Measurements from ENCODE around the gene RNF217.

Gene RNF217

DNA sequence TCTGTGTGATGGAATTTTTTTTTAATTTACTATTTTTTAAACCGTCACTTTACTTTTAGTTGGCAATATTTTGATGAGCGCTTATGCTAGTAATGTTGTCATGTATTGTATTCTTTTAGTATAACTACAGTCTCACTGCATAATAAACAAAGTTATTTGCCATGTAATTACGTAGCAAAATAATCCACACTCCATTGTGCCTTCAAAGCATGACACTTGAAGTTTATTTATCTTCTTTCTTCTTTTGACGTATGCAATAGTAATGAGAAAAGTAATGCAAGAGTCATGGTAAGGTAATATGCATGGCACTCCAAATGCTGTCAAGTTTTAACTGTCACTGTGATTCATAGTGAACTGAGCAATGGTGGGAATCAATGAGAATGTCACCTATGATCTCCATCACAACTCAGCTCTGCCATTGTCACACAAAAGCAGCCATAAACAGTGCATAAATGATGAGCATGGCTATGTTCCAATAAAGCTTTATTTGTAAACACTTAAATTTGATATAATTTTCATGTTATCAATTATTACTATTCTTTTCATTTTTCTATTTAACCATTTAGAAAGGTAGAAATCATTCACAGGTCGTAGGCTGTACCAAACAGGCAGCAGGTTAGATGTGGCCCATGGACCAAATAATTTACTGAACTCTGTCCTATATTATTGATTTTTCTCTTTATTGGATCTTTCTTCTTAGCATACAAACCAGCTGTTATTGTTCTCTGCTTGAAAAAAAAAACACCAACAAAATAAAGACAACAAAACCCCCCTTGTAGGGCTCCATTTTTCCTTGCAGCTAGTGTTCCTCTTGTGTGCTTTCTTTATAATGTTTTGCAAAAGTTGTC lies 27.1 kb downstream of the RNF217 start:
- DNase-seq (ENCODE audit: low spot score): no peak

DNA sequence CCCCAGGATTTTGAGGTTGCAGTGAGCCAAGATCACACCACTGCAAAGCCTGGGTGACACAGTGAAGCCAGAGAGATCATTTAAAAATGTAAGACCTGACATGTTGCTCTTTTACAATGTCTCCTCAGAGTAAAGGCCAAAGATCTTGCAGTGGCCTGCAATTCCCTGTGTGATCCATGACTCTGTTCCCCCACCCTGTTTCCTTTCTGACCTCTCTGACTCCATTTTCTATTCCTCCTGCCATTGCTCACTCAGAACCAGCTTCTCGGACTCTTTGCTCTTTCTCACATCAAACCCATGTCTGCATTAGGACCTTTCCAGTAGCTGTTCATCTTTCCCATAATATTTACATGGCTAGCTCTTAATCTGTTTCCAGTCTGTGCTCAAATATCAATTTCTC lies 28.8 kb downstream of the RNF217 start:
- DNase-seq (ENCODE audit: low spot score): no peak

DNA sequence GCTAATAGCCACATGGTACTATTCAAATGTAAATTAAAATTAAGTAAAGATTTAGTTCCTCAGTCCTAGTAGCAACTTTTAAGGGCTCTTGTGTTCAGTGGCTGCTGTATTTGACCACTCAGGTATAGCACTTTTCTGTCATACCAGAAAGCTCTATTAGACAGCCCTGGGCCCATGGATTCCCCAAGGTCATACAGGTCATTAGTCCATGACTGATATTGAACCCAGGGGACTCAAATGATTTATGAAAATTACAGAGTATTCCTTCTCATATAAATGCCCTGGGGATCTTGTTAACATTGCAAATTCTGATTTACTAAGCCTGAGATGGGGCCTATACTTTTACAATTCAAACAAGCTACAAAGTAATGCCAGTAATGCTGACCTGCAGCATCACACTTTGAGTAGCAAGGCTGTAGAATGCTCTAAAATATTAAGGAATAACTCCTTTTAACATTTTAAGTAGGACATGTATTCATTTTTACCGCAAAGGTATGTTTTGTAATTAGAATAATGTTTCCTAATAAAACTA lies 29.6 kb downstream of the RNF217 start:
- DNase-seq (ENCODE audit: low spot score): no peak

DNA sequence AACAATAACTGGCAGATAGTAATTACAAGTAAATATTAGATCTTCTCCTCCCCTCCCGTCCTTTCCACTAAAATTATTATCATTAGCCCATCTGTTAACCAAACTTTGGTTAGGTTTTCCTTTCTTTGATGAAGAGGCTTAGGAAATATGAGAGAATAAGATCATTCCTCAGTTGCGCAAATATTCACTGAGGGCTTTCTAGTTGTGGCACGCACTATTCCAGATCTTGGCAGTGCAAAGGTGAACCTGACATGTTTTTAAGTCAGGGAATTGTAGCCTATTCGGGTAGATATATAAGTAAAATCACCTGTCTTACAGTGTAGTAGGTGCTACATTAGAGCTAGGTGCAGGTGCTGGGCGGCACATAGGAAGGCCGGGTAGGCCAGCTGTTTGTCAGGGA lies 31.1 kb downstream of the RNF217 start:
- no peak for DNase-seq (ENCODE audit: low spot score)

DNA sequence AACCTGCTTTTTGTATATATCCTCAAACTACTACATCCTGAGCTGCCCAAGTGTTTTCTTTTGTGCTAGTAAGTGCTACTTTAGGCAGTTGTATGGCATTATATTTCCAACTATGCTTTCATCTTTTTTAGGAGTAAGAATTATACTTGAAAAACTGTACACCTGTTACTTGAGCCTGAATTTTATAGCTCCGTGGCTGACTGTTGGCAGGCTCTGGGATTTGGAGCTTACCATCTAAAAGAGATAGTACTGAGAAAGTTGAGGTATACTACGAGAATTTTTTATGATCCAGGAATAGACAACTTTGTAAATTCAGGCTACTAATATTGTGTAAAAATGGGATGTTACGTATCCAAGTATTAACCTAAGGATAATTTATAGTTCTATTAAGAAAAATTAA lies 32.4 kb downstream of the RNF217 start:
- no peak for DNase-seq (ENCODE audit: low spot score)

DNA sequence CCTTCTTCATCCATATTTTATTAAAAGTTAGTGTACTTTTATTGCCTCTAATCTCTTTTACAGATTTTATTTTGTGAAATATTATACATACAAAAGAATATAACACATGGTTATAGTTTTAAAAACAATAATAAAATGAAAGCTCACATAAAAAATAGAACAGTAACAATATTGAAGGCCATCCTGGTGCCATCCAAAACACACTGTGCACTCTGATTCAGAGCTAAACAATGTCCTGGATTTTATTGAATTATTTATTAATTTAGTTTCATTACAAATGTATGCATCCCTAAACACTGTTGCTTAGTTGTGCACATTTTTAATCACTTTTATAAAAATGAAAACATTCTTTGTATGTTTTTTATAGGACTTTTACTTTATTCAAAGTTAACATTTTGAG lies 32.9 kb downstream of the RNF217 start:
- DNase-seq (ENCODE audit: low spot score): peak; percentile 13

DNA sequence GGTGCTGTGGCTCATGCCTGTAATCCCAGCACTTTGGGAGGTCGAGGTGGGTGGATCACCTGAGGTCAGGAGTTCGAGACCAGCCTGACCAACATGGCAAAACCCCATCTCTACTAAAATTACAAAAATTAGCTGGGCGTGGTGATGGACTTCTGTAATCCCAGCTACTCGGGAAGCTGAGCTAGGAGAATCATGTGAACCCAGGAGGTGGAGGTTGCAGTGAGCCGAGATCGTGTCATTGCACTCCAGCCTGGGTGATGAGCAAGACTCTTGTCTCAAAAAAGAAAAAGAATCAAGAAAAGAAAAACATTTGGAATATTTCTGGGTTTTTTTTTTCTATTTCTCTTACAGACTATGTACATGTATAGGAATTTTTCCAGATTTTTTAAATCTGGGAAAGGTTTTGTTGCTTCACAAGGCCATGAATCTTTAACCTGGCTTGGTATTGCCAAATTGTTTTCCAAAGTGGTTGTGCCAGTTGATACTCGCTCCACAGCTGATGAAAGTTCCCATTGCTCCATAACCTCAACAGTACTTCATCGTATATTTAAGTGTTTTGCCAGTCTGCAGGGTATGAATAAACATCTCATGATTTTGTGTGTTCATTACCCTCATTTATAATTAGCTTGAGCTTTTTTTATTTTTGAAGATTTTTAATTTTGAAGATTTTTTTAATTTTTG lies 33.5 kb downstream of the RNF217 start:
- DNase-seq (ENCODE audit: low spot score): no peak

DNA sequence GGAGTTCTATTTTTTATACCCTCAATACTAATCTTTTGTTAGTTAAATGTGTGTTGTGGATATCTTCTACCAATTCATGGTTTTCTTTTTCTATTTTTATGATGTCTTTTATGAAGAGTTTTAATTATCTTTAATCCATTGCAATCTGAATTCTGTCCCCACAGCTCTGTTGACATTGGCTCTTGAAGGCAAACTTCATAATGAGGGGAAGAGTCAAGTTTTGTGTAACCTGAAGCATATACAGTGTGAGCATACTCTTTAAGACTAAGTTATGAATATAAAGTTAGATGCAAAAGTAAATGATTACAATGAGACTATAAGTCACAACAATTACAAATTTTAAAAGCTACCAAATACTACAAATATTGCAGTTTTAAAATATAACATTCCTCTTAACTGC lies 34.2 kb downstream of the RNF217 start:
- DNase-seq (ENCODE audit: low spot score): no peak

DNA sequence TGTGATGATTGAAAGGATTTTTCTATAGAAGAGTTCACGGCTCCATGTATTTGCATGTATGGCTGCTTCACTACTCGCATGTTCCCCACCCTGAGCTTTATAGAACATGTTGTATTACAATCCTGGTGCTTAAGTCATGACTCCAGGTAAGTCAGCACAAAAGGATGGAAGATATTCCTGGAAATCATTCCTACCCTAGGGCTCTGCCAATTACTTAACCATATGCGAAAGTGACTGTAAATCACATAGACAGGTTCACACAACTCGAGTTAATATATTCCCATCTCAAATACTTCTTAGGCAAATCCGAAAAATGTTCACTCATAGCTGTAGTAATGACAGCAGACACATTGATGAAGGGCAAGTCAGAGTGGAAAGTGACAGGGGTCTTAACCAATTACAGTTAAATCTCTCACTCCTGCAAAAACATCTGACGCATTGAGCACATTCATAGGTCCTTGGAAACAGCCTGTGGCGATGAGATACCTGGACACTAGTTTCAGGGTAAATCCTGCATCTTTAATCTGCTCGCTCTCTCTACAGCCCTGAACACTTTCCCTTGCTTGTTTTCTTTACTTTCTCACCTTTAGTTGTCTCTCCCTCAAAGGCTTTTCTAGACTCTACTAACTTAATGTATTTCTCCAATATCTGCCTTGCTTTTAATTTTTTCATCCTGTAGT lies 35.1 kb downstream of the RNF217 start:
- no peak for DNase-seq (ENCODE audit: low spot score)

DNA sequence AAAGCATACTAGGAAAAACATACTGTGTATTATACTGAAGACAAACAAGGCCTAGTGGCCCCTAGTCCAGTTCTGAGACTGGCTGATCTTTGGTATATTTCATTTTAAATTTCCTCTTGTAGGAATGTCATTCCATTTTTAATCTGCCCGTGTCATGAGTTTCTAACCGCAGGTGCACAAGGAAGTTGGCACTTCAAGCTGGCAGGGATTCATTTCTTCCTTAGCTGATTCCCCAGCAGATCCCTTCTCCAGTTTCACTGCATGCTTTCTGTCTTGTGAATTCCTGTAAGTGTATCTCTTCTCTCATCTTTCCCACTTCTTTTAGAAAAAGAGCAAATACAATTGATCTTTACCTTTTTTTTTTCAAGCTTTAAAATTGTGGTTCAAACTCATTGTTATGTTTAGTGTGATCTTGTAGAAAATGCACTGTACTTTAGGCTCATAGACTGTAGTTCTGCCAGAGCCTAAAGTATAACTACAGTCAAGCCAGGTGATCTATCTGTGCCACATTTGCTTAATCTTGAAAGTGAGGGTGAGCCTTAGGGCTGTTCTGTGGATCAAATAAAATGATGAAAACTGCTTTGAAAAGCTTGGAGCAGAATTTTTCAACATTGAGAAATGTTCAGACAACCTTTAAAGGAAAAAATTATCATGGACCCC lies 37.0 kb downstream of the RNF217 start:
- no peak for DNase-seq (ENCODE audit: low spot score)

DNA sequence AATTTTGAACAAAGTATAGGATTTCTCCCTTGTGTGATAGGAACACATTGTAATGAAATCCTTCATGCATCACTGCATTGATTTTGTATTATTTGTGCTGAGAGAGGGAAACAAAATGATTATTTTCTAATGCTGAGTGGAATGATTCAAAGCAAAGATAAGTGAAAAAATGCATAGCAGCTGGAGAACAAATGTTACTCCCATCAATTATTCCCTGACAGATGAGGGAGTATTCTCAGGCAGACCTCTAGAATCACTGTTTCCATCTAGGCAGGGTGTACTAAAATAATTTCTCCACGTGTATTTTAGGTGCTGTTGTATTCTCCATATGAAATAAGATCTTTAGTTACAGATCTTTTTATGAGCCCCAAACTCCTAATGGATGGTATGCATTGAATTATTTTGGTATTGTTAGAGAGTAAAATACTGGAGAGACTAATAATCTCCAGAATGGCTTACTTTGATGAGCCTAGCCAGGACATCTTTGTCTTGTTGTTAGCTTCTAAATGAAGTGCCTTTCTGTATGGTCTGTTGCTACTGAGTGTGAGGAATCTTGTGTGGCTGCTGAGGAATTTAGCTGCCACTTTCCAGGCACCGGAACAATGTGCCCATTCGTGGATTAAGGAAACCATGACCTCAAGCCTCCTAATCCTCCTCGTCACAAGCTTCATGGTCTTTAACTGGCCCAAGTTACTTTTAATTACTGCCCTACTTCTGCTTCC lies 39.6 kb downstream of the RNF217 start:
- peak; percentile 65 for DNase-seq (ENCODE audit: low spot score)

DNA sequence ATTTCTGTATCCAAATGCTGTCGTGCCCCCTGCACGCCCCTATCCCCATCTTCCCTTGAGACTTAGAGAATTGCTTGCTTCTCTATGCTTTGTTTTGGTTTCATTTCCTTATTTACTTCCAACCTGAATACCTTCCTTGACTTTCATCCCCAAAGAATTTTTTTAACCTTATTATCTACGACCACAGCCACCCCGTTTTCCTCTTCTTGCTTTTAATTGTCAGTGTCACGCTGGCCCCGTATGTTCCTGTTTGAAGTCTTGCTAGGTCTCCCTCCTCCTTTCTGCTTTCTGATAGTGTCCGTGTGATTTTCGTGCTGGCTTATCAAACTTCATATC lies 40.1 kb downstream of the RNF217 start:
- DNase-seq (ENCODE audit: low spot score): no peak

DNA sequence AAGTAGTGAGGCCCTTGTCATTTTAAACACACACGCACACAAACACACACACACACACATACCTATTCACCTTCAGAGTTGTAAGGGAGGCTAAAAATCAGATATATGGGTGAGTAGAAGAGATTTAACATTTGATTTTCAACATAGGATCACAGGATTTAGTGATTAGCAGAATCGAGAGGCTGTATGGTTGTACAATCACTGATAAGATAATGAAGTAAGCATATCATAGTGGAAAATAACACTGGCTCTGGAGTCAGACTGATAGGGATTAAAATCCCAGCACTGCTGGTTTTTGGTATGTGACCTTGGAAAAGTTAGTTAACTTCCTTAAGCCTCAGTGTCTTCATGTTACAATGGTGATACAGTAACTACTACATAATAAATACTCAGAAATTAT lies 40.8 kb downstream of the RNF217 start:
- DNase-seq (ENCODE audit: low spot score): no peak

DNA sequence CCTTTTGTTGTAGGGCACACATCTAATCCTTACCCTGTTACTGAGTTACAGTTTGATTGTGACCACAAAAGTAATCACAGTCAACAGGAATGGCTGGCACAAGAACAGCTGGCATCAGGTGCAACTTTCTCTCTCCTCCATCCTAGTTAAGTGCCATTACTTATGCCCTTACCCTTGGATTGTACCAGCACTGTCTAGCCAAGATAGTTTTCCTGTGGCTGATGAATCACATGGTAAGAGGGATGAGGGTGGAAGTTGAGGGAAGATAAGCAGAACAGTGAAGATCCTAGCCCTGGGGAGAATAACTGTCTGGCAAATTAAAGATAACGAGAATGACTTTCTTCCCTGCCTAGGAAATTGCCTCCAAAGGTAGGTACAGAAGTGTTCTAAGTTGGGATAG lies 42.0 kb downstream of the RNF217 start:
- DNase-seq (ENCODE audit: low spot score): no peak

DNA sequence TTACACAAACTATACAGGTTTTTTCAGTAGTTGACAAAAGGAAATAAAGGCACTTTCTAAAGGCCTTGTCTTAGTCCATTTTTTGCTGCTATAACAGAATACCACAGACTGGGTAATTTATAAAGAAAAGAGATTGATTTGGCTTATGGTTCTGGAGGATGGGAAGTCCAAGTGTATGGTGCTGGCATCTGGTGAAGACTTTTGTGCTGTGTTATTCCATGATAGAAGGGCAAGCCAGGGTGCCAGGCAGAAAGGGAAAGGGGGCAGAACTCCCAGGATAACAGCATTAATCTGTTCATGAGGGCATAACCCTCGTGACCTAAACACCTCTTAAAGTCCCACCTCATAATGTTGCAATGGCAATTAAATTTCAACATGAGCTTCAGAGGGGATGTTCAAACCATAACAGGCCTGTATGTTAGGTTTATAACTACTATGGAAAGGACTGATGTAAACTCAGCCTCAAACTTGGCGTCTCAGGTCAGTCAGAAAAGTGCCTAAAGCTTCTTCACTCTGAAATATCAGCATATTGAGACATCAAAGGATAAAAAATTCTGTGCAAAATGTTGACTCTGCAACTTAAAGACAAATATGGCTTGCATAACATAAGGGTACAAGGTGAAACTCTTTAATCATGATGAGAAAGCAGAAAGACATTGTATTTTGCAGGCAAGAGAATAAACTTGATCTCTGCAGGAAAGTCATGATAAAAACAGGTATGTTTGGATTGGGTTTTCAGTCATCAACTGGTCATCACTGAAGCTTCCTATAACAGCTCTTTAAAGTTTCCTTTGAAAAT lies 42.8 kb downstream of the RNF217 start:
- no peak for DNase-seq (ENCODE audit: low spot score)

DNA sequence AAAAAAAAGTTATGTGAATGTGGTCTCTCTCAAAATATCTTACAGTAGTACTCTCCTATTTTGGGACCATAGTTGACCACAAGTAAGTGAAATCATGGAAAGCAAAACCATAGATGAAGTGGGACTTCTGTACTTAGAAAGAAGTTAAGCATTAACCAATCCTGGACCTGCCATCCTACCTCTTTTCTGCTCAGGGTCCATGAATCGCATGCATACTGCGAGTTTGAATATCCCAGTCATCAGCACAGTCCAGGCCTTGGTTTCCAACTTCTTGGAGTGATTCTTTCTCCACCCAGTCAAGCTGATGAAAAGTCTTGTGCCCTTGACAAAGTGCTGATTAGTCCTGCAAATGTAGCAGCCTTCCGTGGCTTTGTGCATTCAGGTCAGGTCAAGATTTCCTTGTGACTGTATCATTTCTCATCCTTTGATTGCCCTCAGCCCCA lies 46.0 kb downstream of the RNF217 start:
- DNase-seq (ENCODE audit: low spot score): no peak

DNA sequence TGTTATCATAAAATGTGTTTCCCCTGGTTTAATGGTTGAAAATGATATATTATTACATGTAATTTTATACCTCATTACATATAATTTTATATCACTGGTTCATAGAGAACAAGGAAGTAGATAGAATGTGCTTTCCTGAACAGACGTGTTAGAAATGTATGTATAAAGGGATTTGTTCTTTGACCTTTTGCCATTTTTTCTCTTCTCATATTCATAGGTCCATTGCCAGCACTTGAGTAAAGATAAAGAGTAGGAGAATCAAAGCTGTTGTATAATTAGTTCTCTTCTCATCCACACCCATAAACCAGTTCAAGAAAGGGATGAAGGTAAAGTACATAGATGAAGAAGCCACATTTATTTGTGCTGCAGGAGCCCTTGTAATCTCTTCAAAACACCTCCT lies 46.7 kb downstream of the RNF217 start:
- no peak for DNase-seq (ENCODE audit: low spot score)

DNA sequence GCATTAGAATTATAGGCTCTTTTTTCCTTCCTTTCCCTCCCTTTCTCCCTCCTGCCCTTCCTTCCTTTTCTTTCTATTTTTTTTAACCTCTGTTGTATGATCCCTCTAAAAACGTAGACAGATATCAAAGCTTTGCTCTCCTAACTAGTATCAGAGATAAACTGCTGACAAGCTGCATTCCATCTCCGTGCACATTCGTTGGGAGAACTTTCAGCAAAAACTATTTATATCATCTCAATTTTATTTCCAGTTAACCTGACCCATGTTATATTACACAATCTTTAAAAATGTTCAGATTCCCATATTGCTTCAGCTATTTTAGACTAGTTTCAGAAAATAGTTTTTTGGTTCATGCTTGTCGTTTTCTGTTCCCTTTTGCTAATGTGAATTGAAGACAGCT lies 47.3 kb downstream of the RNF217 start:
- DNase-seq (ENCODE audit: low spot score): peak; percentile 16

DNA sequence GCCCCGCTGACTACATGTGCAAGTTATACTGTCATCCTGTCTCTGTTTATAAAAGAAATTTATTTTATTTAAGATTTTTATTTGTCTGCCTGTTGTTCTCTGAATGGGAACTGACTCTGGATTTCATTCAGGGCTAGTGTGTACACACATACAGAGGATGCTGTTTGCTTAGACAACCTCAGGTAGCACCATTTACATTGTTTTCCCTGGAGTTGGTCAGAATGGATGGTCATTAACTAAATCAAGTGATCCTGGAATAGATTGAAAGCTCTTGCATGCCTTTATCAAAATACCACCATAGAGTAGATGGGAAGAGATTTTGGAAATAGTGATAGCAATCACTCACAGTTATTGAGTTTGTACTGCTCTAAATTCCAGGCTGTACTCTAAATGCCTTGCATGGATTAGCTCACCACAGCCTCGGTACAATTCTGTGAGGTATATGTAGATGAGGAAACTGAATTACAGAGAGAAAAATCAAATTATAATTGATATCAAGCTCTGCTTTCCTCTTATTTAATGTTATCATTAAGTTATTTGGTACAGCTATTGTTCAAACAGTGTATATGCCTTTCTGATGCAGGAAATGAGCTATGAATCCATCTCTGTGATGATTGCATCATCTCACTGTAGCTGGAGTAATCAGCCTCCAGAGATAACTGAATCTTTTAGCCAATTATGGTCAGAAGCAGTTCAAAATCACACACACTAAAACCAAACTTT lies 51.9 kb downstream of the RNF217 start:
- peak; percentile 31 for DNase-seq (ENCODE audit: low spot score)

DNA sequence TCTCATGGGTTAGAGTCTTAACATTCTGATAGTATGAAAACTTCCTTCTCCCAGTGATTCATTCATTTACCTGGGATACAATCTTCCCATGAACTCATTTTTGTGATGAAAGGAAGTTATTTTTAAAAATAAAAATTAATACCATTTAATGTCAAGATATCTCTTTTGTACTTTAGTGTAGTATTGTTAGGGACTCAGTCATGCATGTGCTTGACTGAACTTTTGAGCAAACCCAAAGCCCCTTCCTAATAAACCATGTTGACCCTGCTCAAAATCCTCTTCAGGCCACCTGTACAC lies 52.4 kb downstream of the RNF217 start:
- DNase-seq (ENCODE audit: low spot score): no peak

Measured in AG08395 (cell line).